NB4 (cell line): ENCODE measurements around the gene MPV17.

ENCODE experiments used
- POLR2A ChIP-seq: IDR thresholded peaks from 2 replicates; pipeline ENCODE4 v1.6.1; 2011; ENCODE audit warnings: mild to moderate bottlenecking; ENCODE audit not compliant: insufficient read length; ENCODE audit errors: extremely low read depth
- TF ChIP-seq, protein P1 (sequence below): IDR thresholded peaks from one replicate; pipeline ENCODE4 v1.5.1; 2012; ENCODE audit warnings: low read depth, low read length
- TF ChIP-seq, protein P2 (sequence below): IDR thresholded peaks from 2 replicates; pipeline ENCODE4 v1.6.1; 2011; ENCODE audit warnings: low read depth, low read length

DNA sequence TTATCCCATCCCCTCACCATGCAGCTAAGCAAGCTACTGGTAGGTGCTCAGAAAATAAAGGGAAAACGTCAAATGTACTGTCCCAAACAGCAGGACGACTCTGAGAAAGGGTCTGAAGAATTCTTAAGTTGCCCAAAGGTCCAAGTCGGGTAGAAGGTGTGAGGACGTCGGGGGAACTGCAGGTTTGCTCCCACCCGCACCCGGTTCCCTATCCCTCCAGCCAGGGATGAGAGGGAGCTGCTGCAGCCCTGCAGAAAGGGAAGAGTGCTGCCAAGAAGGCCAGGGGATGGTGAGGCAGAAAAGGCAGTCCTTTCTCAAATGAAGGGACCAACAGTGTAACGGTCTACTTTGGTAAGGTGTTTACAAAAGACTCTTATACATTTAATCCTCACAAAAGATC is 7.8 kb downstream of the MPV17 start:
- TF ChIP-seq, protein P1, sequence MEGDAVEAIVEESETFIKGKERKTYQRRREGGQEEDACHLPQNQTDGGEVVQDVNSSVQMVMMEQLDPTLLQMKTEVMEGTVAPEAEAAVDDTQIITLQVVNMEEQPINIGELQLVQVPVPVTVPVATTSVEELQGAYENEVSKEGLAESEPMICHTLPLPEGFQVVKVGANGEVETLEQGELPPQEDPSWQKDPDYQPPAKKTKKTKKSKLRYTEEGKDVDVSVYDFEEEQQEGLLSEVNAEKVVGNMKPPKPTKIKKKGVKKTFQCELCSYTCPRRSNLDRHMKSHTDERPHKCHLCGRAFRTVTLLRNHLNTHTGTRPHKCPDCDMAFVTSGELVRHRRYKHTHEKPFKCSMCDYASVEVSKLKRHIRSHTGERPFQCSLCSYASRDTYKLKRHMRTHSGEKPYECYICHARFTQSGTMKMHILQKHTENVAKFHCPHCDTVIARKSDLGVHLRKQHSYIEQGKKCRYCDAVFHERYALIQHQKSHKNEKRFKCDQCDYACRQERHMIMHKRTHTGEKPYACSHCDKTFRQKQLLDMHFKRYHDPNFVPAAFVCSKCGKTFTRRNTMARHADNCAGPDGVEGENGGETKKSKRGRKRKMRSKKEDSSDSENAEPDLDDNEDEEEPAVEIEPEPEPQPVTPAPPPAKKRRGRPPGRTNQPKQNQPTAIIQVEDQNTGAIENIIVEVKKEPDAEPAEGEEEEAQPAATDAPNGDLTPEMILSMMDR = no peak
- TF ChIP-seq, protein P2, sequence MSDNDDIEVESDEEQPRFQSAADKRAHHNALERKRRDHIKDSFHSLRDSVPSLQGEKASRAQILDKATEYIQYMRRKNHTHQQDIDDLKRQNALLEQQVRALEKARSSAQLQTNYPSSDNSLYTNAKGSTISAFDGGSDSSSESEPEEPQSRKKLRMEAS = no peak
- no peak for TF ChIP-seq POLR2A
